ENCODE measurements around the gene TNIP3. TPM values are rescaled to one million over a fixed set of nuclear protein-coding genes. Genes with fewer than 3 reads are reported as not detected.

The TNIP3 gene
- total RNA-seq, 2 donors from 2014 or later, result 3.2 to 5.4 TPM

Other genes with a start within 250 kb of the TNIP3 start
- 1 to 10 TPM in 1 of 2 donors, under 1 TPM in 1; 0.25 to 1.5 TPM for gene PRDM5, start 241.6 kb downstream of the TNIP3 start, total RNA-seq
- gene NDNF, start 91.8 kb downstream of the TNIP3 start, total RNA-seq, result under 1 TPM in 1 of 2 donors, not detected in 1; 0.47 TPM
- not detected for gene QRFPR, start 216.7 kb upstream of the TNIP3 start, total RNA-seq

Measured in activated naive CD4-positive, alpha-beta T cell treated with anti-CD3 and anti-CD28 coated beads, Interleukin-2, amount 50 U/mL, for 72 hours (primary cell).